Middle frontal gyrus (tissue), 1 donor: Measurements from ENCODE around the gene SUSD6.

Experiments
- DNase-seq: peaks from one replicate; pipeline ENCODE4 v3.0.0-alpha.2; 2015; ENCODE audit warnings: low spot score; ENCODE audit errors: extremely low spot score

Gene SUSD6

GRCh38 chr14:69671365-69672030 is 60.1 kb downstream of the SUSD6 start:
- DNase-seq, result no peak

GRCh38 chr14:69672356-69672755 is 61.0 kb downstream of the SUSD6 start:
- no peak for DNase-seq

GRCh38 chr14:69673104-69673503 is 61.7 kb downstream of the SUSD6 start:
- DNase-seq, result no peak

GRCh38 chr14:69673578-69674305 is 62.3 kb downstream of the SUSD6 start:
- DNase-seq, result no peak

GRCh38 chr14:69674546-69675244 is 63.3 kb downstream of the SUSD6 start:
- DNase-seq, result no peak

GRCh38 chr14:69675245-69675583 is 63.8 kb downstream of the SUSD6 start:
- DNase-seq, result no peak

- DNase-seq, result no peak
Observed at GRCh38 chr14:69675877-69676416, 64.6 kb downstream of the SUSD6 start.

- no peak for DNase-seq
Observed at GRCh38 chr14:69676723-69677122, 65.3 kb downstream of the SUSD6 start.

GRCh38 chr14:69680297-69680696 is 68.9 kb downstream of the SUSD6 start:
- DNase-seq, result no peak

- DNase-seq, result no peak
Observed at GRCh38 chr14:69682136-69682535, 70.7 kb downstream of the SUSD6 start.

- DNase-seq, result no peak
Observed at GRCh38 chr14:69682621-69683263, 71.3 kb downstream of the SUSD6 start.

GRCh38 chr14:69683971-69684370 is 72.6 kb downstream of the SUSD6 start:
- no peak for DNase-seq

- DNase-seq, result no peak
Observed at GRCh38 chr14:69684461-69685217, 73.2 kb downstream of the SUSD6 start.

- DNase-seq, result no peak
Observed at GRCh38 chr14:69685218-69685616, 73.8 kb downstream of the SUSD6 start.

GRCh38 chr14:69685716-69686115 is 74.3 kb downstream of the SUSD6 start:
- DNase-seq, result no peak

GRCh38 chr14:69687606-69688298 is 76.4 kb downstream of the SUSD6 start:
- no peak for DNase-seq

- peak; percentile 40 for DNase-seq
Observed at GRCh38 chr14:69688299-69688649, 76.9 kb downstream of the SUSD6 start.

GRCh38 chr14:69690042-69690441 is 78.6 kb downstream of the SUSD6 start:
- DNase-seq, result no peak

- DNase-seq, result no peak
Observed at GRCh38 chr14:69692594-69692993, 81.2 kb downstream of the SUSD6 start.

- no peak for DNase-seq
Observed at GRCh38 chr14:69693145-69693544, 81.7 kb downstream of the SUSD6 start.
